G401.6 (cell line): ENCODE results near the gene TRAF5.

Source experiments
- FAIRE-seq: peaks from 2 replicates; lab custom pipeline; 2012; peaks lifted over from hg19 to GRCh38; lab: Jason Lieb, UNC

The TRAF5 gene

DNA sequence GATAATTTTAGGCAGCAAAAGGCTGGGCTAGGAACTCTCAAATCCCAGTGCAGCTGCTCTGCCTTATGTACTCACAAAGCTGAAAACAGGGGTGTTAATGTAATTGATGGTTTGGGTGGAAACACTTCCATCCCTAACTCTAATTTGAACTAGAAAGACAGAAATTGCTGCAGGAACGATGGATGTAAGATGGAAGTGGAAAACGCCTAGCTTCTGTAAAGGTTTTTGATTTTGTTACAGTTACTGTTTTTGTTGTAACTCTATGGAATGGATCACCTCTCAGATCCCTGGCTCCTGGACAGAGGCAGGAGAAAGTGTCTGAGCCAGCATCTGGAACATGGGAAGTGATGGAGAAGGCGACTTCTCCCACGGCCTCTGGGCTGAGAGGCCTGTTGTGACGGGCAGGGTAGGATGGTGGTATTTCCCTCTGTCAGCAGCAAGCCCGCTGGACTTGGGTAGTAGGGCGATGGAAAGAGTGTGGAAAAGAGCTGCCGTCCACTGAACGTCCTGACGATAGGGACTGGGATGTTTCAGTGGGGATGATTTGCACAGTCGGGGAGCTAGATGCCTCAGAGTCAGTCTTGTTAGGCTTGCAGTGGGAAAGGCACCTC lies 1.6 kb downstream of the TRAF5 start:
- no peak for FAIRE-seq

DNA sequence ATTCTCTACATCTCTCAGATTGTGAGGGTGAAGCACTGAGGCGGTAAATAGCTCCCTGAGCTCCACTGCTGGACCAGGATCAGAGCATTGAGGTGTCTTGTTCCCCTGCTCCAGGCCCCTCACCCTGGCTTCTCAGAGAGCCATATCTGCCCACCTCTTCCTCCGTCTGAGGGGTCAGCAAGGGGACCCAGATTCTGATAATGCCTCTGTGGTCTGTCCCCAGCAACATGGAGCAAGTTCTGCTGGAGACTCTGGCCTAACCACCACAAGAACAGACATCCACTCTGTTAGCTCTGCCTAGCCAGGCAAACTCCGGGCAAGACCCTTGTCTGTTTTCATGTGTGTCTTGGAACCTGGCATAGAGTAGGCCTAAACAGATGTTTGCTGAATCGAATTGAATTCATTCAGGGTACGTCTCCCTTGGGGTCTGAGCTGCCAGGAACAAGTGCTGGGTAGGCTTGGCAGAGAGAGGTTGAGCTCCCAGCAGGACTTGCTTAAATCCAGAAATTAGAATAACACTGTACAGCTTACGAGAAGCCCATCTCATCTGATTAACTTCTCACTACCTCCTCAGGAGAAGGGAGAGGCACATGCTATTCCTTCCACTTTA lies 2.3 kb downstream of the TRAF5 start:
- no peak for FAIRE-seq

GRCh38 chr1:211329764-211330201 lies 3.1 kb downstream of the TRAF5 start:
- no peak for FAIRE-seq

- no peak for FAIRE-seq
These were observed 3.8 kb downstream of the TRAF5 start for GRCh38 chr1:211330282-211330936.

- no peak for FAIRE-seq
These were observed 4.5 kb downstream of the TRAF5 start for GRCh38 chr1:211331011-211331709.

DNA sequence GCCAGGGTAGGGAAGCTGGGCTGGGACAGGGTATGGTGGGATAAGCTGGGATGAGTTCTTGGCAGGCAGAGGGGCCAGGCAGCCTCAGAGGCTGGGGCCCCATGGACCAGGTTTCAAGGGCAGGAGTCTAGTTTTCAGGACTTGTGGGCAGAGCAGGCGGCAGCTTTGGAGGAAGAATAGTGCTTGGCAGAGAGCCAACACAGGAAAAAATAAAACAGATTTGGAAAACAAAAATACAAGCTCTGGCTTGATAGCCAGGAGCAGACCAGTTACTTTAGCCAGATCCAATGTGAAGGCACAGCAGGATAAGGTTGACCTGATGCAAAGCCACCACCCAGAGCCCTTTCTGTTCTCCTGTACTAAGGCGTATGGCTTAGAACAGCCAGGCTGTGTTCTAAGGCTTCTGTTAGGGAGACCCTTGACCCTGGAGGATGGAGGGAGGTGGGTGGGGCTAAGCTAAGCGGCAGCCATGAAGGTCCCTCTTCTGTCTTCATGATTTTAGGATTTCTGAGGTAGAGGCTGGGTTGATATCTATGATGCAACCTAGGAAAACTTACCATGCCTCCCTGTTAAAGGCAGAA lies 5.5 kb downstream of the TRAF5 start:
- FAIRE-seq, result no peak

- FAIRE-seq, result no peak
These were observed 6.2 kb downstream of the TRAF5 start for GRCh38 chr1:211332830-211333229.

DNA sequence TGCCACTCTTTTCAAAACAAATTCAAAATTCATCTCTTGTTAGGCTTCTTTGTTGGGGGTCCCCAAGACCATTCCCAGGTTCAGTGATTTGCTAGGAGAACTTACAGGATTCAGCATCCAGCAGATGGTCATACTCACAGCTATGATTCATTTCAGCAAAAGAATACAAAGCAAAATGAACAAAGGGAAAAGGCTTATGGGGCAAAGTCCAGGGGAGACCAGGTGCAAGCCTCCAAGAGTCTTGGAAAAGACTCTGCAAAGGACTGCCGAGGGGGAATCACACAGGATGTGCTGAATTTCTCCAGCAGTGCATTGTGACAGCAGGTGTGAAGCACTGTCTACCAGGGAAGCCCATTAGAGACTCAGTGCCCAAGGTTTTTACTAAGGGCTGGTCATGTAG lies 7.3 kb downstream of the TRAF5 start:
- FAIRE-seq, result no peak

GRCh38 chr1:211334986-211335385 lies 8.4 kb downstream of the TRAF5 start:
- FAIRE-seq, result no peak

- FAIRE-seq, result no peak
These were observed 9.0 kb downstream of the TRAF5 start for GRCh38 chr1:211335522-211336157.

GRCh38 chr1:211336161-211336560 lies 9.5 kb downstream of the TRAF5 start:
- FAIRE-seq, result no peak

- FAIRE-seq, result no peak
These were observed 10.1 kb downstream of the TRAF5 start for GRCh38 chr1:211336775-211337174.

DNA sequence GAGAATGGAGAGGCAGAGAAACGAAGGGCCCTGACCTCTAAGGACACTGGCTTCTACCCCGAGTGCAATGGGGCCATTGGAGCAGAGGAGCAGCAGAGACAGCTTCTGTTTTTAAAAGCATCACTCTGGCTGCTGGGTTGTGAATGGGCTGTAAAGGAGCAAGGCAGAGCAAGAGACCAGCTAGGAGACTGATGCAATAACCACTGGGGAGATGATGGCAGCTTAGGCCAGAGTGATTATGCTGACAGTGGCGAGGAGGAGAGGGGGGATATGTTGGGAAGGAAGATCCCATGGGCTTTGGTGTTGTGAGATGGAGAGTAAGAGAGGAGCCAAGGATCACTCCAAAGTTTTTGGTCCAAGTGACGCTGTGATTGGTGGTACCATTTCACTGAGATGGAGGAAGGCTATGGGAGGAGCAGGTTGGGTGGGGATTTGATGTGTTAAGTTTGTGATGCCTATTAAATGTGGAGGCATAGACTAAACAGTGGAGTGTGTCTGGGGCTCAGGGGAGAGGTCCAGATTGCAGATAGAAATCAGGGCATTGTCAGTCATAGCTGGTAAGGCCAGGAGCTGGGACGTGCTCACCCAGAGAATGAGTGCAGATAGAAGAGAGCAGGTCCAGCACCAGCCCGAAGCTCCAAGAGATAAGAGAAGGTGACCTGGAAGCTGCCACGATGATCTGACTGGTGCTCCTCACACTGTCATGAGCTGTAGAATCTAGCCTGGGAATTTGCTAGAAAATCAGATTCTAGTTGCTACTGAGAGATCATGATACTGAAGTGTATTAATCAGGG lies 11.0 kb downstream of the TRAF5 start:
- FAIRE-seq, result no peak

DNA sequence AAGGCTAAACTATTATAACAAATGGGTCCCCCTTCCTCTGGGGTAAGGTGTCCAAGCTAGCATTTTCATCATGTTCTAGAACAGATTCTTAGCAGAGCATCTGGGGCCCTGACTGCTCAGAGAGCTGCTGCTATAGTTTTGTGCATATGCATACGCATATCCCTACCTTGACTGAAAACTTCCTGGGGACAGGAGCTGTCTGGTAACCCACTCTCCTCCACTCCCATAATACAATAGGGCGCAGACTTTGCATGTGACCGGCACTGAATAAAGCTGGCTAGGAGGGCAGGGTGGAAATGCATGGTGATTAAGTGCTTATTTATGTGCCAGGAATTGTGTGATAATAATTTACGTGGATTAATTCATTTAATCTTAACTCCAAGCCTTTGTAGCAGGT lies 11.6 kb downstream of the TRAF5 start:
- FAIRE-seq, result no peak

DNA sequence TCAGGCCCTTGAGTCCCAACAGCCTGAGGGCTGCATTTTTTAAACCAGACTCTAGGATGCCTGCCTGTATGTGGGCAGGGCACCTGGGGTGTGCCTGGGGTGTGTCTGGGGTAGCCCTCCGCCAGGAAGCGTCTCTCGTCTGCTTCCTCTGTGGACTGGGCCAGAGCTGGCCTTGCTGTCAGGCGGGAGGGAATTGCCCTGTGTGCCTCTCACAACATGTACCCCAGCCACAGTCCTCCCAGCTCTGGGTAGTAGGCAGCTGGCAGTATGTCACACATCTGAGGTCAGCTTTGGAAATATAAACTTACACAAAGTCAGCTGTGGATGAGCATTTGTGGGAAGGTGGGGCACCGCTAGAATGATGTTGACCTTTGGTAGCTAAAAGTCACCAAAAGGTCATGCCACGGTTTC lies 13.0 kb downstream of the TRAF5 start:
- no peak for FAIRE-seq

- FAIRE-seq, result no peak
These were observed 14.2 kb downstream of the TRAF5 start for GRCh38 chr1:211340622-211341507.

DNA sequence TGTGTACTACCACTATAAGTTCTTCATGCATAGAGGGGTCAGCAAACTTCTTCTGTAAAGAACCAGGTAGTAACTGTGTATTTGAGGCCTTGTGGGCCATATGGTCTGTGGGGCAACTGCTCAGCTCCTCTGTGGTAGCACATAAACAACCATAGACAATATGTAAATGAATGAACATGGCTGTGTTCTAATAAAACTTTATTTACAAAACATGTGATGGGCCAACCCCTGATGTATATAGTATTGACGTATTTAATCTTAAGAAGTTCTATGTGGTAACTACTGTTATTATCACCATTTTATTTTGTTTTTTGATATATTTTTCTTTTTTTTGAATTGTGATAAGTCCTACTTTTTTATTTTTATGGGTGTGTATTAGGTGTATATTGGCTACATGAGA lies 15.4 kb downstream of the TRAF5 start:
- FAIRE-seq, result no peak

- no peak for FAIRE-seq
These were observed 17.0 kb downstream of the TRAF5 start for GRCh38 chr1:211343607-211344006.

DNA sequence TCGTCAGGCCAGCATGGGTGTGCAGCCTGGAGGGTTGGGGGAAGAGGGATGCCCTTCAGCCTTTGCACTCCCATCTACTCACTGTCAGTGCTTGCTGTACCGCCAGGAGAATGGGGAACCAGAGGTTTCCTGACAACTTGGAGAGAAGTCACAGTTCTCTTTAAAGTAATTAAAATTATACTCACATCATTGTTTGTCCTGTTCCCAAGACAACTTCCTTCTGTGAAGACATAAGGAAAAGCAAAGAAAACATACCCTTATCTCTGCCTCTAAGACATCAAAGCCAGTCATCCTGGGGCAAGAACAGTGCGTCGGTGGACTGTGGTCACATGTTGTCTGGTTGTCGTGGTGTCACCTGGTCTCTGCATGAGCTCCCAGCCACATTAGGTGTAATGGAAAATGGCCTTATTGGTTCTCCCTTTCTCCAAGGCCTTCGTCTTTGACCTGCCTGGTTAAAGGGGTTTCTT lies 17.6 kb downstream of the TRAF5 start:
- FAIRE-seq, result no peak

- no peak for FAIRE-seq
These were observed 19.1 kb downstream of the TRAF5 start for GRCh38 chr1:211345719-211346118.
